ENCODE data around the gene COPE. TPM values are rescaled to one million over a fixed set of nuclear protein-coding genes. Genes with fewer than 3 reads are reported as not detected.

Gene COPE
- total RNA-seq, 4 donors from 2014 or later, result 112 to 223 (median 208) TPM

DNA sequence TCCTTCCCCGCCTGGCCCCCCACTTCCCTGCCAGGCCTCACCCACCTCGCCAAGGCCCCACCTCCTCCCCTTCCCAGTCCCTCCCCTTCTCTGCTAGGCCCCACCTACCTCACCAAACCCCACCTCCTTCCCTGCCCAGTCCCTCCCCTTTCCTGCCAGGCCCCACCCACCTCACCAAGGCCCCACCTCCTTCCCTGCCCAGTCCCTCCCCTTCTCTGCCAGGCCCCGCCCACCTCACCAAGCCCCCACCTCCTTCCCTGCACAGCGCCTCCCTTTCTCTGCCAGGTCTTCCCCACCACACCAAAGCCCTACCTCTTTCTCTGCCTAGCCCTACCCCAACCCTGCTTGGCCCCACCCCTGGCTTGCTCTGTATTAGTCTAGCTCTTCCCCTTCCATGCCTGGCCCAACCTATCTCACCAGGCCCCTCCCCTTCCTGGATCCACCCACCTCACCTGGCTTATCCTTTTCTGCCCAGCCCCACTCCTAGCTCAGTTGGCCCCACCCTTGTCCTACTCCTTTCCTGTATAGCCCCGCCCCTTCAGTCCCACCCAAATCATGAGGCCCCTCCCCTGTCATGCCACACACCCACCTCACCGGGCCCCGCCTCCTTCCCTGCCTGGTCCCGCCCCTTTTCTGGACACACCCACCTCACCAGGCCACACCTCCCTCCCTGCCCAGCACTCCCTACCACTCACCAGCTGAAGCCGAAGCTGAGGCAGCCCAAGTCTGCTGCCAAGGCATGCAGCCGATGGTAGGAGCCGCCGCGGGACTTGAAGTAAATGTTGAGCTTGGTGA lies 39.4 kb downstream of the COPE start:
- WGBS, result 71% methylated on average over 13 of the region's 13 CpGs
- Histone ChIP-seq H3K9me3 (no peaks in the 10 kb centered on the region), H3K27me3 (no peaks in the 10 kb centered on the region), H3K27ac (no peak overlapping the region), H3K4me3 (no peak overlapping the region), H3K36me3 (no peaks in the 10 kb centered on the region), H3K4me1 (no peaks in the 10 kb centered on the region)
- peak; percentile 60 to 77 for DNase-seq (ENCODE audit: low spot score in 2 of 2)
- TF ChIP-seq CTCF (IDR thresholded peaks at IDR 0.05) (no peak), POLR2A (IDR thresholded peaks at IDR 0.05) (no peak), POLR2AphosphoS5 (IDR thresholded peaks at IDR 0.05) (no peak), EP300 (IDR thresholded peaks at IDR 0.05) (no peak)

DNA sequence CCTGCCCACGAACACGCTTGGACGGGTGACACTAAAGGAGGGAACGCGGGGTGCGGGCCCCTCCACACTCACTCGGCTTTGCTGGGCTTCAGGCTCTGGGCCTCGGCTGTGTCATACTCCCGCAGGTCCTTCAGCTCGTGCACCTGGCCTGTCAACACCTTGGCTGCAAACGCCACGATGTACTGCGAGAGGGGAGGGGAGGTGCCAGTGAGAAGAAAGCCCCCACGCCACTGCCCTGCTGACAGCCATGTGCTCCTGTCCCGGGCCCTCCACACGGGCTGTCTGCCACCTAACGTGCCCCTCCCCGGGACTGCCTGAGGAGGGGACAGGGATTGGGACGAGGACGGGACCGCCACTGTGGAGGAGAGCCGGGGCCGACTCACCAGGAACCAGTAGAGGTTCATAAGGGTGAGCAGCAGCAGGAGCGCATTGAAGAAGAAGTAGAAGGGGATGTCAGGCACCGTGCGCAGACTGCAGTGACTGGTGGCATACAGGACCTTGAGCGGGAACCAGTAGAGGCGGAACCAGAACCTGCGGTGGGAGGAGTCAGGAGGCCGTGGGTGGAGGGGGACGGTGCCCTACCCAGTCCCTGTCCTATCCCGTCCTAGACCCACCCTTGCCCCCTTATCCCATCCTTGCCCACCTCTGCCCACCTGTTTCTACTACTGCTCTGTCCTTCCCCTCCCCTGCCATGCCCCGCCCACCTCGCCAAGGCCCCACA lies 40.2 kb downstream of the COPE start:
- H3K9me3 ChIP-seq, result no peaks in the 10 kb centered on the region
- H3K4me1 ChIP-seq, result no peaks in the 10 kb centered on the region
- no peak overlapping the region for H3K4me3 ChIP-seq
- DNase-seq (ENCODE audit: low spot score in 2 of 2), result peak; percentile 58 to 72
- WGBS, result 90% methylated on average over 31 of the region's 34 CpGs
- H3K27ac ChIP-seq, result no peak overlapping the region
- TF ChIP-seq POLR2AphosphoS5 (IDR thresholded peaks at IDR 0.05) (no peak), EP300 (IDR thresholded peaks at IDR 0.05) (no peak), POLR2A (IDR thresholded peaks at IDR 0.05) (no peak)
- no peaks in the 10 kb centered on the region for H3K27me3 ChIP-seq
- H3K36me3 ChIP-seq, result no peaks in the 10 kb centered on the region

DNA sequence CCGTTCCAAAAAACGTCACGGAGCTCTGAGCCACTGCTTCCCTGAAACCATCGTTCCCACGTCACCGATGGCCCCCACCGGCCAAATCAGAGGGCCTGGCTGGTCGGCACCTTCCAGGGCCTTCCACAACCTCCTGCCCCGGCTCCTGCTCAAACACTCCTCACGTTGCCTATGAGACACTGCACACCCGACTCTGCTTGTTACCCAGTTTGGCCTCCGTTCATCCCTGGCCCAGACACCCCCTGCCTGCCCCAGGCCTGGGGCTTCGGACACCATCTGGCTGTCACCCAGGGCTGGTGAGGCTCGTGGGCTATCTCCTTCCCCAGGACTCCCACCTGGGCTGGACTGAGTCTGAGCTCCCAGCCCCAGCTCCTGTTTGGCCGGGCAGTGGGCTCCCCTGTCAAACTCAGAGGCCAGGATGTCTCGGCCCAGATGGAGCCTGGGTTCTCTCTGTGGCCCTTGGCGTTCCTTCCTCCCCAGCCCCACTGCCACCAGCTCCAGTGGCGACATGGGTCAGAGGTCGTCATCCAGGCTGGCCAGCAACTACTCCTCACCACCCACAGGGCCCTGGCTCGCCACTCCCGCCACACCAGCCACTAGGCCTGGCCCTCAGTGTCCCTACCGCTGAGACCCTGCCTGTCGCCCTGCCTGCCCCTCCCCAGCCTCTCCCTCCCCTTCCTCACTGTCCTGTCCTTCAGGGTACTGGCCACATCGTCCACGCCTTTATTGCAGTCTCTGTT lies 41.0 kb downstream of the COPE start:
- H3K9me3 ChIP-seq, result no peaks in the 10 kb centered on the region
- no peaks in the 10 kb centered on the region for H3K36me3 ChIP-seq
- no peak overlapping the region for H3K4me3 ChIP-seq
- H3K27me3 ChIP-seq, result no peaks in the 10 kb centered on the region
- DNase-seq (ENCODE audit: low spot score in 2 of 2), result peak; percentile 57 to 75
- TF ChIP-seq POLR2A (IDR thresholded peaks at IDR 0.05), result no peak
- no peak for TF ChIP-seq POLR2AphosphoS5 (IDR thresholded peaks at IDR 0.05)
- no peak for TF ChIP-seq EP300 (IDR thresholded peaks at IDR 0.05)
- no peak for TF ChIP-seq CTCF (IDR thresholded peaks at IDR 0.05)
- no peak overlapping the region for H3K27ac ChIP-seq
- 91% methylated on average over 25 of the region's 25 CpGs for WGBS
- H3K4me1 ChIP-seq, result no peaks in the 10 kb centered on the region

DNA sequence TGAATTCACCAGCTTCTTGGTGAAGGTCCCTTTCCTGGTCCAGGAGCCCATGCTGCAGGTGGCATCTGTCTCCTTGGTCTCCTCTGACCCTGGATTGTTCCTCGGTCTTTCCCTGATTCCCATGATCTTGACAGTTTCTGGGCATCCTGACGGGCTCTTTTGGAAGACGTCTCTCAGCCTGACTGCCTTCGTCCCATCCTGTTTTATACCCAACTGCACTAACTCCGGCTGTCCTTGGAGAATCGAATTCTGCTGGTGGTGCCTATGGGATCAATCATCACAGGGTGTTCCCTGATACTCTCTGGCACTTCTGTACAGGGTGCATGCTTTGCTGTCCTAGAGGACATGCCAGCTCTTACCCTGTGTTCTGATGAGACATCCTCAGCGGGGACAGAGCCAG lies 42.3 kb downstream of the COPE start:
- WGBS, result 98% methylated on average over 7 of the region's 7 CpGs
- Histone ChIP-seq H3K27ac (no peak overlapping the region), H3K36me3 (no peaks in the 10 kb centered on the region), H3K27me3 (no peaks in the 10 kb centered on the region), H3K4me3 (no peak overlapping the region), H3K9me3 (no peaks in the 10 kb centered on the region), H3K4me1 (no peaks in the 10 kb centered on the region)
- no peak for TF ChIP-seq EP300 (IDR thresholded peaks at IDR 0.05)
- no peak for TF ChIP-seq POLR2AphosphoS5 (IDR thresholded peaks at IDR 0.05)
- no peak for TF ChIP-seq POLR2A (IDR thresholded peaks at IDR 0.05)
- no peak for DNase-seq (ENCODE audit: low spot score in 2 of 2)

- Histone ChIP-seq H3K4me3 (no peak overlapping the region), H3K27ac (no peak overlapping the region), H3K27me3 (no peaks in the 10 kb centered on the region), H3K4me1 (no peaks in the 10 kb centered on the region), H3K36me3 (no peaks in the 10 kb centered on the region), H3K9me3 (no peaks in the 10 kb centered on the region)
- 77% methylated on average over 5 of the region's 5 CpGs for WGBS
- DNase-seq (ENCODE audit: low spot score in 2 of 2), result no peak
- no peak for TF ChIP-seq CTCF (IDR thresholded peaks at IDR 0.05)
- TF ChIP-seq EP300 (IDR thresholded peaks at IDR 0.05), result no peak
- TF ChIP-seq POLR2A (IDR thresholded peaks at IDR 0.05), result no peak
- no peak for TF ChIP-seq POLR2AphosphoS5 (IDR thresholded peaks at IDR 0.05)
Observed at GRCh38 chr19:18875726-18876125, 43.5 kb downstream of the COPE start.

All from suprapubic skin (tissue), 4 donors.